Activated naive CD4-positive, alpha-beta T cell treated with anti-CD3 and anti-CD28 coated beads for 36 hours (primary cell): ENCODE measurements around the gene SOX5. TPM values are rescaled to one million over a fixed set of nuclear protein-coding genes. Genes with fewer than 3 reads are reported as not detected.
"Not testable (repeated sequence)": the region's sequence is repeated elsewhere in the genome, so short reads cannot be mapped to it uniquely, and the experiment has no call there.

Experiments
- CTCF ChIA-PET: fragments of 350-600 bp; sonication (Branson Sonifier 250); formaldehyde crosslinking; loops from one replicate; lab custom pipeline; 2021; ENCODE audit warnings: antibody characterized with exemption; lab: Charles Lee
- DNase-seq: peaks from one replicate; pipeline ENCODE4 v3.0.0-alpha.2; 2020
- H3K27ac Mint-ChIP-seq: one replicate; pipeline ENCODE4 v1.8.0; 2021; ENCODE audit warnings: mild to moderate bottlenecking, mixed read lengths
- H3K27me3 Mint-ChIP-seq: one replicate; pipeline ENCODE4 v1.8.0; 2021; ENCODE audit warnings: low read depth, mixed read lengths
- H3K36me3 Mint-ChIP-seq: one replicate; pipeline ENCODE4 v1.8.0; 2021; ENCODE audit warnings: low read depth, mixed read lengths
- H3K4me1 Mint-ChIP-seq: one replicate; pipeline ENCODE4 v1.8.0; 2021; ENCODE audit warnings: low read depth, mixed read lengths
- H3K4me3 Mint-ChIP-seq: one replicate; pipeline ENCODE4 v1.8.0; 2021; ENCODE audit warnings: mild to moderate bottlenecking, moderate library complexity, mixed read lengths
- H3K9me3 Mint-ChIP-seq: one replicate; pipeline ENCODE4 v1.8.0; 2021; ENCODE audit warnings: mixed read lengths
- intact Hi-C: fragments of 100-400 bp; cut with micrococcal nuclease; formaldehyde crosslinking; loops from one replicate; pipeline ENCODE4 v1.15.1; 2023
- total RNA-seq, 2 experiments: library from RNA; stranded (reverse); gene quantifications; one replicate each; pipeline ENCODE4 v1.2.3, GENCODE V29; 2021

SOX5 gene
- total RNA-seq, 2 experiments from 2014 or later: 0.41 TPM; not detected in 1

GRCh38 chr12:23898121-23898520 is 51.3 kb downstream of the SOX5 start:
- Mint-ChIP-seq H3K36me3 (no peaks in the 10 kb centered on the region), H3K9me3 (peaks cover 1% of the 10 kb centered on the region), H3K27me3 (no peaks in the 10 kb centered on the region), H3K27ac (no peak overlapping the region), H3K4me3 (no peak overlapping the region), H3K4me1 (no peaks in the 10 kb centered on the region)
- intact Hi-C loops: no loop called here
- DNase-seq: no peak
- CTCF ChIA-PET: no interaction called here

GRCh38 chr12:23895792-23896218 is 53.7 kb downstream of the SOX5 start:
- CTCF ChIA-PET: no interaction called here
- H3K27ac Mint-ChIP-seq: no peak overlapping the region
- no peaks in the 10 kb centered on the region for H3K4me1 Mint-ChIP-seq
- no peak for DNase-seq
- H3K4me3 Mint-ChIP-seq: no peak overlapping the region
- H3K9me3 Mint-ChIP-seq: peaks cover 1% of the 10 kb centered on the region
- no peaks in the 10 kb centered on the region for H3K36me3 Mint-ChIP-seq
- intact Hi-C loops: no loop called here
- H3K27me3 Mint-ChIP-seq: no peaks in the 10 kb centered on the region

GRCh38 chr12:23893611-23894010 is 55.9 kb downstream of the SOX5 start:
- no peaks in the 10 kb centered on the region for H3K9me3 Mint-ChIP-seq
- no peaks in the 10 kb centered on the region for H3K36me3 Mint-ChIP-seq
- no peaks in the 10 kb centered on the region for H3K27me3 Mint-ChIP-seq
- no peaks in the 10 kb centered on the region for H3K4me1 Mint-ChIP-seq
- no peak overlapping the region for H3K27ac Mint-ChIP-seq
- H3K4me3 Mint-ChIP-seq: no peak overlapping the region
- DNase-seq: no peak
- CTCF ChIA-PET: no interaction called here
- intact Hi-C loops: no loop called here

GRCh38 chr12:23891115-23891514 is 58.4 kb downstream of the SOX5 start:
- H3K27ac Mint-ChIP-seq: no peak overlapping the region
- H3K4me3 Mint-ChIP-seq: no peak overlapping the region
- no peak for DNase-seq
- no peaks in the 10 kb centered on the region for H3K27me3 Mint-ChIP-seq
- CTCF ChIA-PET: no interaction called here
- H3K36me3 Mint-ChIP-seq: no peaks in the 10 kb centered on the region
- no peaks in the 10 kb centered on the region for H3K9me3 Mint-ChIP-seq
- no peaks in the 10 kb centered on the region for H3K4me1 Mint-ChIP-seq
- intact Hi-C loops: no loop called here

- H3K9me3 Mint-ChIP-seq: no peaks in the 10 kb centered on the region
- CTCF ChIA-PET: interaction anchor here (0.7 kb wide), 1 partner anchor 172 kb away, joined by 3 read pairs; no protein-coding TSS in a partner anchor
- DNase-seq: no peak
- H3K36me3 Mint-ChIP-seq: no peaks in the 10 kb centered on the region
- no peaks in the 10 kb centered on the region for H3K27me3 Mint-ChIP-seq
- H3K4me1 Mint-ChIP-seq: no peaks in the 10 kb centered on the region
- intact Hi-C loops: no loop called here
- H3K27ac Mint-ChIP-seq: no peak overlapping the region
- no peak overlapping the region for H3K4me3 Mint-ChIP-seq
Observed at GRCh38 chr12:23889069-23889440, 60.4 kb downstream of the SOX5 start.

- H3K9me3 Mint-ChIP-seq: no peaks in the 10 kb centered on the region
- DNase-seq: no peak
- CTCF ChIA-PET: interaction anchor here (0.7 kb wide), 1 partner anchor 171 kb away, joined by 3 read pairs; no protein-coding TSS in a partner anchor
- intact Hi-C loops: no loop called here
- no peak overlapping the region for H3K4me3 Mint-ChIP-seq
- no peaks in the 10 kb centered on the region for H3K4me1 Mint-ChIP-seq
- H3K36me3 Mint-ChIP-seq: no peaks in the 10 kb centered on the region
- no peak overlapping the region for H3K27ac Mint-ChIP-seq
- no peaks in the 10 kb centered on the region for H3K27me3 Mint-ChIP-seq
Observed at GRCh38 chr12:23888396-23889068, 60.9 kb downstream of the SOX5 start.

- H3K27me3 Mint-ChIP-seq: no peaks in the 10 kb centered on the region
- no peak for DNase-seq
- CTCF ChIA-PET: no interaction called here
- no peaks in the 10 kb centered on the region for H3K9me3 Mint-ChIP-seq
- no peaks in the 10 kb centered on the region for H3K4me1 Mint-ChIP-seq
- intact Hi-C loops: no loop called here
- H3K36me3 Mint-ChIP-seq: no peaks in the 10 kb centered on the region
- no peak overlapping the region for H3K4me3 Mint-ChIP-seq
- no peak overlapping the region for H3K27ac Mint-ChIP-seq
Observed at GRCh38 chr12:23887055-23887835, 62.2 kb downstream of the SOX5 start.

GRCh38 chr12:23885394-23885793 is 64.1 kb downstream of the SOX5 start:
- no peaks in the 10 kb centered on the region for H3K36me3 Mint-ChIP-seq
- H3K4me1 Mint-ChIP-seq: no peaks in the 10 kb centered on the region
- no peak overlapping the region for H3K27ac Mint-ChIP-seq
- intact Hi-C loops: no loop called here
- no peaks in the 10 kb centered on the region for H3K27me3 Mint-ChIP-seq
- no peak overlapping the region for H3K4me3 Mint-ChIP-seq
- DNase-seq: no peak
- H3K9me3 Mint-ChIP-seq: no peaks in the 10 kb centered on the region
- CTCF ChIA-PET: no interaction called here

GRCh38 chr12:23884909-23885308 is 64.6 kb downstream of the SOX5 start:
- Mint-ChIP-seq H3K36me3 (no peaks in the 10 kb centered on the region), H3K4me3 (no peak overlapping the region), H3K27ac (no peak overlapping the region), H3K9me3 (no peaks in the 10 kb centered on the region), H3K4me1 (no peaks in the 10 kb centered on the region), H3K27me3 (no peaks in the 10 kb centered on the region)
- CTCF ChIA-PET: no interaction called here
- intact Hi-C loops: no loop called here
- DNase-seq: no peak

- Mint-ChIP-seq H3K27me3 (no peaks in the 10 kb centered on the region), H3K9me3 (no peaks in the 10 kb centered on the region), H3K4me1 (no peaks in the 10 kb centered on the region), H3K4me3 (no peak overlapping the region), H3K27ac (no peak overlapping the region), H3K36me3 (no peaks in the 10 kb centered on the region)
- CTCF ChIA-PET: no interaction called here
- no peak for DNase-seq
- intact Hi-C loops: no loop called here
Observed at GRCh38 chr12:23880988-23881387, 68.5 kb downstream of the SOX5 start.

GRCh38 chr12:23876618-23877017 is 72.9 kb downstream of the SOX5 start:
- H3K4me3 Mint-ChIP-seq, H3K9me3 Mint-ChIP-seq, H3K36me3 Mint-ChIP-seq, DNase-seq, H3K27me3 Mint-ChIP-seq, CTCF ChIA-PET, H3K4me1 Mint-ChIP-seq, H3K27ac Mint-ChIP-seq, intact Hi-C loops: not testable (repeated sequence)

GRCh38 chr12:23867794-23868193 is 81.7 kb downstream of the SOX5 start:
- Mint-ChIP-seq H3K4me3 (no peak overlapping the region), H3K9me3 (peaks cover 5% of the 10 kb centered on the region), H3K27ac (no peak overlapping the region), H3K36me3 (no peaks in the 10 kb centered on the region), H3K4me1 (no peaks in the 10 kb centered on the region), H3K27me3 (no peaks in the 10 kb centered on the region)
- no peak for DNase-seq
- CTCF ChIA-PET: interaction anchor here (0.6 kb wide), 1 partner anchor 742 kb away, joined by 3 read pairs; no protein-coding TSS in a partner anchor
- intact Hi-C loops: no loop called here

GRCh38 chr12:23862701-23863100 is 86.8 kb downstream of the SOX5 start:
- intact Hi-C loops: no loop called here
- Mint-ChIP-seq H3K36me3 (no peaks in the 10 kb centered on the region), H3K4me3 (no peak overlapping the region), H3K9me3 (peaks cover 8% of the 10 kb centered on the region), H3K4me1 (no peaks in the 10 kb centered on the region), H3K27me3 (no peaks in the 10 kb centered on the region), H3K27ac (no peak overlapping the region)
- CTCF ChIA-PET: no interaction called here
- no peak for DNase-seq
